Right lobe of liver (tissue), 4 donors: ENCODE results near the gene TMEM11.

Experiments used
- POLR2A ChIP-seq: fragments of 450-650 bp; IDR thresholded peaks from one replicate; pipeline ENCODE4 v1.6.1; 2017; ENCODE audit warnings: antibody characterized with exemption, mild to moderate bottlenecking
- TF ChIP-seq, protein P1 (sequence below), 4 donors: fragments of 200-600 bp in 3 of 4; fragments of 450-650 bp in 1 of 4; IDR thresholded peaks; one replicate each; pipeline versions ENCODE4 v1.5.1 to v1.8.0; 2016 to 2022; ENCODE audit warnings: antibody characterized with exemption in 4 of 4, mild to moderate bottlenecking in 2 of 4
- donor health status: DM: no; HTN: no; CAD: no.
- donor health status: DM: no; HTN: no; CAD: no.
- donor health status: DM: no; HTN: yes; CAD: no.

DNA sequence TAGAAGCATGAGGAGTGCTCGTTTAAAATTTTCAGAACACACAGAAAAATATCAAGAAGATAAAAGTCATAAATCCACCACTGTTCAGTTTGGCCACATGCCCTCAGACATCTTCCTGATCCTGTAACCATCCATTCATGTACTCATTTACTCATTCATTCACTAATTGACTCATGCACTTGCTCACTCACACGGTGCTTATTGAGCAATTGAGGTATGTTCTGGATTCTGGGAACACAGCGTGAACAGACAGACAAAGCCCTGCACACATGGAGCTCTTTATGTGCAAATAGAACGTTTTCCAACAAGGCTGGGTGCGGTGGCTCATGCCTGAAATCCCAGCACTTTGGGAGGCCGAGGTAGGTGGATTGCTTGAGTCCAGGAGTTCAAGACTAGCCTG lies 49.4 kb upstream of the TMEM11 start:
- TF ChIP-seq, protein P1, sequence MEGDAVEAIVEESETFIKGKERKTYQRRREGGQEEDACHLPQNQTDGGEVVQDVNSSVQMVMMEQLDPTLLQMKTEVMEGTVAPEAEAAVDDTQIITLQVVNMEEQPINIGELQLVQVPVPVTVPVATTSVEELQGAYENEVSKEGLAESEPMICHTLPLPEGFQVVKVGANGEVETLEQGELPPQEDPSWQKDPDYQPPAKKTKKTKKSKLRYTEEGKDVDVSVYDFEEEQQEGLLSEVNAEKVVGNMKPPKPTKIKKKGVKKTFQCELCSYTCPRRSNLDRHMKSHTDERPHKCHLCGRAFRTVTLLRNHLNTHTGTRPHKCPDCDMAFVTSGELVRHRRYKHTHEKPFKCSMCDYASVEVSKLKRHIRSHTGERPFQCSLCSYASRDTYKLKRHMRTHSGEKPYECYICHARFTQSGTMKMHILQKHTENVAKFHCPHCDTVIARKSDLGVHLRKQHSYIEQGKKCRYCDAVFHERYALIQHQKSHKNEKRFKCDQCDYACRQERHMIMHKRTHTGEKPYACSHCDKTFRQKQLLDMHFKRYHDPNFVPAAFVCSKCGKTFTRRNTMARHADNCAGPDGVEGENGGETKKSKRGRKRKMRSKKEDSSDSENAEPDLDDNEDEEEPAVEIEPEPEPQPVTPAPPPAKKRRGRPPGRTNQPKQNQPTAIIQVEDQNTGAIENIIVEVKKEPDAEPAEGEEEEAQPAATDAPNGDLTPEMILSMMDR (IDR thresholded peaks at IDR 0.05), result no peak
- no peak for TF ChIP-seq POLR2A
